ENCODE measurements around the gene COLEC11.

Gene COLEC11

GRCh38 chr2:3585261-3586109 is 9.4 kb upstream of the COLEC11 start:
- peak; percentile 28 for DNase-seq (ENCODE audit: low read depth)

DNA sequence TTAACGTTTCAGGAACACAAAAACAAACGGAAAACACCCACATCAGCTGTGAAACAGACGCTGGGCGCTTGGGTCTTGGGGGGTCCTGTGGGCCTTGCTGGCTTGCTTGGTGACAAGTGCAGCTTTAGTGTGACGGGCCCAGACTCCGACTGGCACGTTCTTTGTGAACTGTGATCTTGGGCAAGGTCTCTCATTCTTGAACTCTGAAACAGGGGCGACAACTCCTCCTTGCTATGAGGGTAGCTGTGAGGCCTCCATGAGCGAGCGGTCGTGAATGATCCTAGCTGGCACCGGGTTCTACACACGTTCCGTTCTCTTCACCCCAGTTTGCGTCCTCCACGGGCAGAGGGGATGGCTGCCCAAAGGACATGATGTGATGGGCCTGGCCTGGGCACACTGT is 8.7 kb upstream of the COLEC11 start:
- no peak for DNase-seq (ENCODE audit: low read depth)

DNA sequence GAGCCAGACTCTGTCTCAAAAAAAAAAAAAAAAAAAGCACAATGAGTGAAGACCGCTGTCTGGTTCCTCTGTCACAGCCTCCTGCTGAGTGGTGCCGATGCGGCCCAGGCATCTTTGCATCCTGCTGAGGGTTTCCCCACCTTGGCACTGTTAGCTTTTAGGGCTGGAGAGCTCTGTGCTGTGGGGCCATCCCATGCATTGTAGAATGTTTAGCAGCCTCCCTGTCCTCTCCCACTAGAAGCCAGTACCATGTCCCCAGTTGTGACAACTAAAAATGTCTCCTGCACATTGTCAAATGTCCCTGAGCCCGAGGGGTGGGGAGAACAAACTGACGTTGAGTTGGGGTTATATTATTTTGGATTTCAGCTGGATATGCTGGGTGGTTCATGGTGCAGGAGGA is 7.9 kb upstream of the COLEC11 start:
- no peak for DNase-seq (ENCODE audit: low read depth)

GRCh38 chr2:3587432-3587831 is 7.5 kb upstream of the COLEC11 start:
- DNase-seq (ENCODE audit: low read depth) = no peak

DNA sequence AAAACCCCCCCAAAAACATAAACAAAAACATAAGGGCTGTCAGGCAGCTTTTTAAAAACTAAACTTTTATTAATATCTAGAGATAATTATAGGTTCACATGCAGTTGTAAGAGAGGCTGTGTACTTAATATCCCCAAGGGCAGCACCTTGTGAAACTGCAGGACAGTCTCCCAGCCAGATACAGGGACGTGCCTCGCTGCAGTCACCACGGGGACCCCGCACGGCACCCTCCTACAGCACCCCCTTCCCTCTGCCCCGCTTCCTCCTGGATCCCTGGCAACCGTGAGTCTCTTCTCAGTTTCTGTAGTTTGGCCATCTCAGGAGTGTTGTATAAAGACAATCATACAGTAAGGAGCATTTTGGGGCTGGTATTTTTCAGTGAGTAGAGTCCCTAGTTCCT is 6.8 kb upstream of the COLEC11 start:
- DNase-seq (ENCODE audit: low read depth) = no peak

DNA sequence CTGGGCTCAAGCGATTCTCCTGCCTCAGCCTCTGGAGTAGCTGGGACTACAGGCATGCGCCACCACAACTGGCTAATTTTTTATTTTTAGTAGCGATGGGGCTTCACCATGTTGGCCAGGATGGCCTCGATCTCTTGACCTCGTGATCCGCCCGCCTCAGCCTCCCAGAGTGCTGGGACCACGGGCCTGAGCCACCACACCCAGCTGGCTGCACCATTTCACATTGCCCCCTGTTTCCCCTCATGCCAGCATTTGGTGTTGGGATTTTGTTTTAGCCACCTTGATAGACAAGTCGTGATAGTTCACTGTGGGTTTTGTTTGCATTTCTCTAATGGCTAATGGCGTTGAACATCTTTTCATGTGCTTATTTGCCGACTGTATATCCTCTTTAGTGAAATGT is 5.8 kb upstream of the COLEC11 start:
- DNase-seq (ENCODE audit: low read depth) = no peak

DNA sequence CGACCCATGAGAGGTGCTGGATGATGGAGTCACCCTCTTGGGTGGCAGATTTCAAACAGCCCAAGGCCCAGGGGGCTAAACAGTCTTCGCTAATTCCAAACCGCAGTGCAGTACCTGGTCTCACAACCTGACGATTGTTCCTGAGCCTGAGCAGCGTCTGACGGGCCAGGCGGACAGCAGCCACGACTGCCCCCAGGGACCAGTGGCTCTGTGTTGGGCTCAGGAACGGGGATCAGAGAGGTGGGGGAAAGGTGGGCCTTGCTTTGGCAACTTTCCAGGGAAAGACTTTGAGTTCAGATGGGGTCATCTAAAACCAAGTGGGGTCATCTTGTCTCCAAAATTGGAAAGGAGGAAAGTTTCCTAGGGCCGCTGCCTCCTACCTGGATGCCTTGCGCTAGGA is 492 bp downstream of the COLEC11 start:
- DNase-seq (ENCODE audit: low read depth) = no peak

- DNase-seq (ENCODE audit: low read depth) = no peak
These were observed 1.1 kb downstream of the COLEC11 start for GRCh38 chr2:3595985-3596384.

DNA sequence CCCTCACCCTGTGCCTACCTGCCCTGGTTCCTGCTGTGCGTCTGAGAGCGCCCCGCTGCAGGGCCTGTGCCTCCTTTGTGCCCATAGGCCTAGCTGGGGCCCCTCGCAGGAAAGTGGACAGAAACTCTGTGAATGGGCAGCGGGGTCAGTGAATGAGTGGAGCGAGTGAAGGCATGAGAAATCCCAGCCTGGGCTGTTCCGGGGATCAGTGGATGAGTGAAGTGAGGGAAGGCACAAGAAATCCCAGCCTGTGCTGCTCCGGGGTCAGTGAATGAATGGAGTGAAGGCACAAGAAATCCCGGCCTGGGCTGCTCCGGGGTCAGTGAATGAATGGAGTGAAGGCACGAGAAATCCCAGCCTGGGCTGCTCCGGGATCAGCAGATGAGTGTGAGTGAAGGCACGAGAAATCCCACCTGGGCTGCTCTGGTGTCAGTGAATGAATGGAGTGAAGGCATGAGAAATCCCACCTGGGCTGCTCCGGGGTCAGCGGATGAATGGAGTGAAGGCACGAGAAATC is 2.0 kb downstream of the COLEC11 start:
- DNase-seq (ENCODE audit: low read depth) = no peak

- DNase-seq (ENCODE audit: low read depth) = no peak
These were observed 2.7 kb downstream of the COLEC11 start for GRCh38 chr2:3597567-3597966.

- no peak for DNase-seq (ENCODE audit: low read depth)
These were observed 3.4 kb downstream of the COLEC11 start for GRCh38 chr2:3598197-3598910.

GRCh38 chr2:3598912-3599854 is 4.3 kb downstream of the COLEC11 start:
- DNase-seq (ENCODE audit: low read depth) = no peak

DNA sequence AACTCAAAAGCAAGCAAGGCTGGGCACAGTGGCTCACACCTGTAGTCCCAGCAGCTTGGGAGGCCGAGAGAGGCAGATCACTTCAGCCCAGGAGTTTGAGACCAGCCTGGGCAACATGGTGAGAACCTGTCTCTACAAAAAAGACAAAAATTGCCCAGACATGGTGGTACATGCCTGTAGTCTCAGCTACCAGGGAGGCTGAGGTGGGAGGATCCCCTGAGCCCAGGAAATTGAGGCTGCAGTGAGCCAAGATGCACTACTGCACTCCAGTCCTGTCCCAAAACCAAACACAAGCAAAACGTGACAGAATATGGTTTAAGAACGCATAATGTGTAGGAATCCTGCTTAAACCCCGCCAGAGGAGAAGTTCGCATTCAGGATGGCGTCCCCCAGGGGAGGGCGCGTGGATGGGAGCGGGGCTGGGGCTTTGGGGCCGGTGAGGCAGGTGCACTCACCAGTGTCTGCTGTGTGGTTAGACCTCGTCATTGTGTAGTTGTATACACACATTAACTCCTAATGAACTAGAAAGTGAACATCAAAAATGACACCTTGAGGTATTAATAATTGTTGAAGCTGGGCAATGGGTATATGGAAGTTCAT is 5.4 kb downstream of the COLEC11 start:
- no peak for DNase-seq (ENCODE audit: low read depth)

GRCh38 chr2:3601561-3602271 is 6.8 kb downstream of the COLEC11 start:
- DNase-seq (ENCODE audit: low read depth) = no peak

DNA sequence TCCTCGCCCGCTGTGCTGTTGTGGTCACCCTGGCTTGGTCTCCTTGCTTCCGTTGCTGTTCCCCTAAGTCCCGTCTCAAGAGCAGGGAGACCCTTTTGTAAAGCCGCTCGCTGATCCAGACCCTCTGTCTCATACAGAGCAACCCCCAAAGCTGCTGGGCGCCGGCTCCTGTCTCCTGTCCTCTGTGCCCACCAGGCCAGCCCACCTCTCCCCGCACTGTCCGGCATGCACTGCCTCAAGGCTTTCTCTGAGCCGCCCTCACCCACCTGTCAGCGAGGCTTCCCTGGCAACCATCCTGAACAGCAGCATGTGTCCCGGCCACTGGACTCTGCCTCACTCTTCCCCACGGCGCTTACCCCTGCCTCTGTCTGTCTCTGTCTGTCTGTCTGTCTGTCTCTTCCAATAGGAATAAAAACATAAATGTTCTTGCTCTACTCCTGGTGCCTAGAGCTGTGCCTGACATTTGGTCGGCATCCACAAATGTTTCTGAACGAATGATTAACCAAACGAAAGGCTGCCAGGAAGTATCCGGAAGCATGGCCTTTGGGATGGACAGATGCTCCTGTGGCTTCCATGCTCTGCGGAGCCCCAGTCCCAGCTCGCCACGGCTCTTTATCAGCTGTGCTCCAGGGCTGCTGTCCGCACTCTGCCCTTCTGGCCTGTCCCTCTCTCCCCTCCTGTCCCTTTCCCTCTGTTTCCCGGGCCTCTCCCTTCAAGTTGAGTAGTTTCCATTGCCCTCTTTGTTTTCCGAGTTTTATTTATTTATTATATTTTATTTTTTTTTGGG is 7.8 kb downstream of the COLEC11 start:
- DNase-seq (ENCODE audit: low read depth) = no peak

- DNase-seq (ENCODE audit: low read depth) = no peak
These were observed 8.8 kb downstream of the COLEC11 start for GRCh38 chr2:3603536-3604206.

GRCh38 chr2:3604207-3604877 is 9.4 kb downstream of the COLEC11 start:
- no peak for DNase-seq (ENCODE audit: low read depth)

GRCh38 chr2:3604991-3605961 is 10.4 kb downstream of the COLEC11 start:
- DNase-seq (ENCODE audit: low read depth) = peak; percentile 56
